HEK293 (cell line): ENCODE results near the gene UPF2.

Experiments used
- CTCF ChIA-PET: fragments of 350-600 bp; formaldehyde crosslinking; extraction: SDS; loops from one replicate; lab custom pipeline; 2021; ENCODE audit warnings: antibody characterized with exemption; lab: Yijun Ruan, JAX
- POLR2A ChIA-PET: fragments of 300-600 bp; formaldehyde crosslinking; extraction: SDS; loops from one replicate; lab custom pipeline; 2020; ENCODE audit warnings: antibody characterized with exemption, inconsistent platforms; lab: Yijun Ruan, JAX
- H3K27ac ChIP-seq: fragments of 200-500 bp; sonication (Bioruptor generic); 2 replicates; pipeline ENCODE4 v1.5.1; 2014; ENCODE audit warnings: low read depth, low read length, control low read depth, inconsistent platforms; ENCODE audit errors: extremely low read depth
- H3K36me3 ChIP-seq, 2 experiments: fragments of 200-500 bp in 1 of 2; sonication (Bioruptor generic) in 1 of 2; 1 replicate in 1 of 2; 2 replicates in 1 of 2; pipeline ENCODE4 v1.5.1; 2014 to 2017; ENCODE audit warnings: inconsistent platforms in 2 of 2, low read length in 2 of 2; ENCODE audit not compliant: control insufficient read depth in 2 of 2, insufficient read depth in 1 of 2
- H3K4me1 ChIP-seq: fragments of 200-500 bp; sonication (Bioruptor generic); 2 replicates; pipeline ENCODE4 v1.5.1; 2014; ENCODE audit warnings: mild to moderate bottlenecking, low read length, inconsistent platforms; ENCODE audit not compliant: control insufficient read depth, insufficient read depth
- H3K4me3 ChIP-seq: 2 replicates; pipeline ENCODE4 v1.5.1; 2011; ENCODE audit warnings: low read depth, mild to moderate bottlenecking, control low read depth, low read length, moderate library complexity
- H3K9me3 ChIP-seq: fragments of 200-500 bp; sonication (Bioruptor generic); 2 replicates; pipeline ENCODE4 v1.5.1; 2014; ENCODE audit warnings: low read depth, low read length, inconsistent platforms; ENCODE audit not compliant: control insufficient read depth, insufficient read depth
- OVOL3 ChIP-seq: fragments of 450-650 bp; formaldehyde crosslinking; IDR thresholded peaks from 2 replicates; pipeline ENCODE4 v1.5.1; 2016; ENCODE audit warnings: missing biosample characterization, missing genetic modification characterization
- YY1 ChIP-seq: fragments of 450-650 bp; formaldehyde crosslinking; IDR thresholded peaks from 2 replicates; pipeline ENCODE4 v1.5.1; 2018; ENCODE audit warnings: missing biosample characterization, missing genetic modification characterization
- ZBTB7A ChIP-seq: fragments of 450-650 bp; formaldehyde crosslinking; IDR thresholded peaks from 2 replicates; pipeline ENCODE4 v1.5.1; 2016; ENCODE audit warnings: low read depth, missing biosample characterization, missing genetic modification characterization
- ZFP41 ChIP-seq: fragments of 450-650 bp; formaldehyde crosslinking; IDR thresholded peaks from 2 replicates; pipeline ENCODE4 v1.5.1; 2016; ENCODE audit warnings: missing biosample characterization, missing genetic modification characterization, borderline replicate concordance
- ZNF157 ChIP-seq: fragments of 450-650 bp; formaldehyde crosslinking; IDR thresholded peaks from 2 replicates; pipeline ENCODE4 v1.5.1; 2016; ENCODE audit warnings: missing biosample characterization, missing genetic modification characterization
- ZNF2 ChIP-seq: fragments of 450-650 bp; formaldehyde crosslinking; IDR thresholded peaks from 2 replicates; pipeline ENCODE4 v1.5.1; 2016; ENCODE audit warnings: missing biosample characterization, missing genetic modification characterization
- ZNF24 ChIP-seq: fragments of 450-650 bp; formaldehyde crosslinking; IDR thresholded peaks from 2 replicates; pipeline ENCODE4 v1.5.1; 2016; ENCODE audit warnings: missing biosample characterization, missing genetic modification characterization
- ZNF266 ChIP-seq: fragments of 450-650 bp; formaldehyde crosslinking; IDR thresholded peaks from 2 replicates; pipeline ENCODE4 v1.5.1; 2016; ENCODE audit warnings: missing biosample characterization, missing genetic modification characterization, low read depth
- ZNF292 ChIP-seq: fragments of 450-650 bp; formaldehyde crosslinking; IDR thresholded peaks from 2 replicates; pipeline ENCODE4 v1.5.1; 2016; ENCODE audit warnings: low read depth, missing biosample characterization, missing genetic modification characterization, borderline replicate concordance
- ZNF324 ChIP-seq: fragments of 450-650 bp; formaldehyde crosslinking; IDR thresholded peaks from 2 replicates; pipeline ENCODE4 v1.5.1; 2016; ENCODE audit warnings: missing biosample characterization, missing genetic modification characterization
- ZNF366 ChIP-seq: fragments of 450-650 bp; formaldehyde crosslinking; conservative IDR thresholded peaks from 2 replicates; pipeline ENCODE4 v1.5.1; 2016; ENCODE audit warnings: missing biosample characterization, missing genetic modification characterization
- ZNF394 ChIP-seq: fragments of 450-650 bp; formaldehyde crosslinking; IDR thresholded peaks from 2 replicates; pipeline ENCODE4 v1.5.1; 2016; ENCODE audit warnings: missing biosample characterization, missing genetic modification characterization, mild to moderate bottlenecking, moderate library complexity, borderline replicate concordance
- ZNF404 ChIP-seq: fragments of 450-650 bp; formaldehyde crosslinking; IDR thresholded peaks from 2 replicates; pipeline ENCODE4 v1.5.1; 2017; ENCODE audit warnings: missing biosample characterization, missing genetic modification characterization
- ZNF544 ChIP-seq: fragments of 450-650 bp; formaldehyde crosslinking; IDR thresholded peaks from 2 replicates; pipeline ENCODE4 v1.5.0; 2017; ENCODE audit warnings: missing biosample characterization, missing genetic modification characterization
- ZNF548 ChIP-seq: fragments of 450-650 bp; formaldehyde crosslinking; IDR thresholded peaks from 2 replicates; pipeline ENCODE4 v1.5.1; 2016; ENCODE audit warnings: missing biosample characterization, missing genetic modification characterization
- ZNF558 ChIP-seq: fragments of 450-650 bp; formaldehyde crosslinking; IDR thresholded peaks from 2 replicates; pipeline ENCODE4 v1.5.1; 2016; ENCODE audit warnings: missing biosample characterization, missing genetic modification characterization
- ZNF561 ChIP-seq: fragments of 450-650 bp; IDR thresholded peaks from 2 replicates; pipeline ENCODE4 v1.5.1; 2018; ENCODE audit warnings: missing biosample characterization, missing genetic modification characterization, borderline replicate concordance
- ZNF571 ChIP-seq: fragments of 450-650 bp; formaldehyde crosslinking; IDR thresholded peaks from 2 replicates; pipeline ENCODE4 v1.5.0; 2017; ENCODE audit warnings: missing biosample characterization, missing genetic modification characterization
- ZNF596 ChIP-seq: fragments of 450-650 bp; IDR thresholded peaks from 2 replicates; pipeline ENCODE4 v1.5.0; 2018; ENCODE audit warnings: missing biosample characterization, mild to moderate bottlenecking, missing genetic modification characterization, moderate library complexity
- ZNF600 ChIP-seq: fragments of 450-650 bp; formaldehyde crosslinking; IDR thresholded peaks from 2 replicates; pipeline ENCODE4 v1.5.1; 2016; ENCODE audit warnings: missing biosample characterization, missing genetic modification characterization
- ZNF76 ChIP-seq: fragments of 450-650 bp; formaldehyde crosslinking; IDR thresholded peaks from 2 replicates; pipeline ENCODE4; 2016; ENCODE audit warnings: low read depth, missing biosample characterization, missing genetic modification characterization, borderline replicate concordance
- TF ChIP-seq, protein P1 (sequence below): fragments of 450-650 bp; formaldehyde crosslinking; IDR thresholded peaks from 2 replicates; pipeline ENCODE4 v1.5.1; 2016; ENCODE audit warnings: missing biosample characterization, missing genetic modification characterization
- TF ChIP-seq, protein P2 (sequence below): fragments of 450-650 bp; formaldehyde crosslinking; optimal IDR thresholded peaks from 2 replicates; pipeline ENCODE3; 2016; ENCODE audit warnings: missing biosample characterization, mild to moderate bottlenecking, missing genetic modification characterization
- TF ChIP-seq, protein P3 (sequence below): fragments of 450-650 bp; formaldehyde crosslinking; IDR thresholded peaks from 2 replicates; pipeline ENCODE4 v1.5.1; 2017; ENCODE audit warnings: missing biosample characterization, missing genetic modification characterization

UPF2 gene

DNA sequence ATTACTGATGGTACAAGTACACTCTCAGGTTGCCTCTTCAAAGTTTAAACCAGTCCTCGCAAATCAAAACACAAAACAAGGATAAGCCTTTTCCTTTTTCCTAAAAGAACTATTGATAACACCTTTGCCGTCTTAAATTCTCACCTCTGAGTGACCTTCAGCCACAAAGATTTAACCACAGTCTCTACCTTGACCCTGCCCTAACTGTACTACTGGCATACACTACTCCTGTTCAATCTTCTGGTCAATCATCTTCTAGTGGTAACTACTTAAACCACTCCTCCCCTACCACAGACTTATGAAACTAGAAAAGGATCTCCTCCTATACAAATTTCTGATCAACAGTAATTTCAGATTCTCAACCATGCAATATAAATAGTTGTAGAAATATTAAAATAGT is 15.1 kb downstream of the UPF2 start:
- Histone ChIP-seq H3K4me3 (no peak overlapping the region), H3K4me1 (no peaks in the 10 kb centered on the region), H3K9me3 (no peaks in the 10 kb centered on the region), H3K27ac (no peak overlapping the region), H3K36me3 (peaks cover 29 to 50% of the 10 kb centered on the region in 2 experiments)
- ChIA-PET CTCF (no interaction called here), POLR2A (no interaction called here)
- TF ChIP-seq ZNF366 (tag by site-specific recombination) (no peak), ZNF292 (no peak), ZNF24 (tag by site-specific recombination) (no peak), ZNF76 (no peak), ZNF2 (tag by site-specific recombination) (no peak), ZBTB7A (tag by site-specific recombination) (no peak), ZNF600 (tag by site-specific recombination) (no peak), ZNF266 (tag by site-specific recombination) (no peak), ZNF157 (tag by site-specific recombination) (no peak), ZNF404 (tag by site-specific recombination) (no peak), ZNF544 (tag by site-specific recombination) (no peak), ZFP41 (tag by site-specific recombination) (no peak), ZNF561 (tag by site-specific recombination) (no peak), ZNF394 (tag by site-specific recombination) (no peak), ZNF558 (tag by site-specific recombination) (no peak)
- TF ChIP-seq, protein P1, sequence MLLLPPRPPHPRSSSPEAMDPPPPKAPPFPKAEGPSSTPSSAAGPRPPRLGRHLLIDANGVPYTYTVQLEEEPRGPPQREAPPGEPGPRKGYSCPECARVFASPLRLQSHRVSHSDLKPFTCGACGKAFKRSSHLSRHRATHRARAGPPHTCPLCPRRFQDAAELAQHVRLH: no peak

DNA sequence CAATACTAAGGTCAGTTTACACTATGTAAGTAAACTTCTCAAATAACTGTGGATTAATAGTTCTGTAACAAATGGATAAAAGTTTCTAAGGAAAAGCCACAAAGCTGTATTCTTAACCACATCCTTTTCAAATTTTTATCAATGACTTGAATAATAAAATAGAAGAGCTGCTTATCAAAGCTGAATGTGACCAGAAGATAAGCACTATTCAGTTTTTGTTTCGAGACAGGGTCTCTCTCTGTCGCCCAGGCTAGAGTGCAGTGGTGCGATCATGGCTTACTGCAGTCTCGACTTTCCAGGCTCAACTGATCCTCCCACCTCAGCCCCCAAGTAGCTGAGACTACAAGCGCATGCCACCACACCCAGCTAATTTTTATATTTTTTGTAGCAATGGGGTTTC is 17.0 kb downstream of the UPF2 start:
- POLR2A ChIA-PET: interaction anchor here (1.2 kb wide), 1 partner anchor 18 kb away, joined by 5 read pairs; the partner anchor contains the start of gene UPF2
- H3K4me3 ChIP-seq: no peak overlapping the region
- TF ChIP-seq OVOL3: no peak
- no peak for TF ChIP-seq ZNF324 (tag by site-specific recombination)
- TF ChIP-seq, protein P2, sequence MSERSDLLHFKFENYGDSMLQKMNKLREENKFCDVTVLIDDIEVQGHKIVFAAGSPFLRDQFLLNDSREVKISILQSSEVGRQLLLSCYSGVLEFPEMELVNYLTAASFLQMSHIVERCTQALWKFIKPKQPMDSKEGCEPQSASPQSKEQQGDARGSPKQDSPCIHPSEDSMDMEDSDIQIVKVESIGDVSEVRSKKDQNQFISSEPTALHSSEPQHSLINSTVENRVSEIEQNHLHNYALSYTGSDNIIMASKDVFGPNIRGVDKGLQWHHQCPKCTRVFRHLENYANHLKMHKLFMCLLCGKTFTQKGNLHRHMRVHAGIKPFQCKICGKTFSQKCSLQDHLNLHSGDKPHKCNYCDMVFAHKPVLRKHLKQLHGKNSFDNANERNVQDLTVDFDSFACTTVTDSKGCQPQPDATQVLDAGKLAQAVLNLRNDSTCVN (tag by site-specific recombination): no peak
- no peak for TF ChIP-seq YY1 (tag by site-specific recombination)
- no peak for TF ChIP-seq ZNF596 (tag by site-specific recombination)
- TF ChIP-seq ZNF548 (tag by site-specific recombination): no peak
- TF ChIP-seq, protein P3, sequence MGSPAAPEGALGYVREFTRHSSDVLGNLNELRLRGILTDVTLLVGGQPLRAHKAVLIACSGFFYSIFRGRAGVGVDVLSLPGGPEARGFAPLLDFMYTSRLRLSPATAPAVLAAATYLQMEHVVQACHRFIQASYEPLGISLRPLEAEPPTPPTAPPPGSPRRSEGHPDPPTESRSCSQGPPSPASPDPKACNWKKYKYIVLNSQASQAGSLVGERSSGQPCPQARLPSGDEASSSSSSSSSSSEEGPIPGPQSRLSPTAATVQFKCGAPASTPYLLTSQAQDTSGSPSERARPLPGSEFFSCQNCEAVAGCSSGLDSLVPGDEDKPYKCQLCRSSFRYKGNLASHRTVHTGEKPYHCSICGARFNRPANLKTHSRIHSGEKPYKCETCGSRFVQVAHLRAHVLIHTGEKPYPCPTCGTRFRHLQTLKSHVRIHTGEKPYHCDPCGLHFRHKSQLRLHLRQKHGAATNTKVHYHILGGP (tag by site-specific recombination): no peak
- no peak for TF ChIP-seq ZNF571
- H3K27ac ChIP-seq: no peak overlapping the region
- CTCF ChIA-PET: no interaction called here
- H3K36me3 ChIP-seq: peaks cover 34 to 43% of the 10 kb centered on the region in 2 experiments
- H3K9me3 ChIP-seq: no peaks in the 10 kb centered on the region
- H3K4me1 ChIP-seq: no peaks in the 10 kb centered on the region
